Measurements from ENCODE around the gene SIRT5.

Gene SIRT5

GRCh38 chr6:13550656-13551055 is 23.7 kb upstream of the SIRT5 start:
- no peak for DNase-seq (ENCODE audit: low read depth)
- TF ChIP-seq CTCF (IDR thresholded peaks at IDR 0.05; ENCODE audit: low read length, missing control alignments), result no peak
- no peak overlapping the region for H3K4me3 ChIP-seq (replicated peaks; ENCODE audit: low read depth, low read length)

GRCh38 chr6:13553646-13554045 is 20.8 kb upstream of the SIRT5 start:
- no peak for TF ChIP-seq CTCF (IDR thresholded peaks at IDR 0.05; ENCODE audit: low read length, missing control alignments)
- H3K4me3 ChIP-seq (replicated peaks; ENCODE audit: low read depth, low read length), result no peak overlapping the region
- peak; percentile 17 for DNase-seq (ENCODE audit: low read depth)

- peak; percentile 33 for DNase-seq (ENCODE audit: low read depth)
- no peak overlapping the region for H3K4me3 ChIP-seq (replicated peaks; ENCODE audit: low read depth, low read length)
- no peak for TF ChIP-seq CTCF (IDR thresholded peaks at IDR 0.05; ENCODE audit: low read length, missing control alignments)
These were observed 19.5 kb upstream of the SIRT5 start for GRCh38 chr6:13554929-13555333.

- no peak overlapping the region for H3K4me3 ChIP-seq (replicated peaks; ENCODE audit: low read depth, low read length)
- no peak for TF ChIP-seq CTCF (IDR thresholded peaks at IDR 0.05; ENCODE audit: low read length, missing control alignments)
- no peak for DNase-seq (ENCODE audit: low read depth)
These were observed 16.6 kb upstream of the SIRT5 start for GRCh38 chr6:13557841-13558240.

GRCh38 chr6:13558718-13559117 is 15.7 kb upstream of the SIRT5 start:
- H3K4me3 ChIP-seq (replicated peaks; ENCODE audit: low read depth, low read length), result no peak overlapping the region
- no peak for TF ChIP-seq CTCF (IDR thresholded peaks at IDR 0.05; ENCODE audit: low read length, missing control alignments)
- DNase-seq (ENCODE audit: low read depth), result no peak

- no peak for TF ChIP-seq CTCF (IDR thresholded peaks at IDR 0.05; ENCODE audit: low read length, missing control alignments)
- no peak overlapping the region for H3K4me3 ChIP-seq (replicated peaks; ENCODE audit: low read depth, low read length)
- no peak for DNase-seq (ENCODE audit: low read depth)
These were observed 15.2 kb upstream of the SIRT5 start for GRCh38 chr6:13559251-13559650.

- DNase-seq (ENCODE audit: low read depth), result no peak
- no peak overlapping the region for H3K4me3 ChIP-seq (replicated peaks; ENCODE audit: low read depth, low read length)
- no peak for TF ChIP-seq CTCF (IDR thresholded peaks at IDR 0.05; ENCODE audit: low read length, missing control alignments)
These were observed 14.3 kb upstream of the SIRT5 start for GRCh38 chr6:13559968-13560650.
